GM23338 (cell line): Measurements from ENCODE around the gene ANKS1B. TPM values are rescaled to one million over a fixed set of nuclear protein-coding genes. Genes with fewer than 3 reads are reported as not detected.

Experiments used
- ATAC-seq: fragments of 200-7000 bp; cut with Tn5 transposase; 3 replicates; pipeline ENCODE4 v1.9.1; 2020
- DNase-seq: peaks from one replicate; pipeline ENCODE4 v3.0.0-alpha.2; 2015; ENCODE audit warnings: low spot score
- H2AFZ ChIP-seq: fragments of 200-600 bp; sonication (generic); 2 replicates; pipeline ENCODE4 v1.8.0; 2016; ENCODE audit warnings: antibody characterized with exemption, mild to moderate bottlenecking, moderate library complexity
- H3F3A ChIP-seq: fragments of 200-600 bp; sonication (generic); replicated peaks from 2 replicates; pipeline ENCODE4 v1.8.0; 2017; ENCODE audit warnings: antibody characterized with exemption, mixed run types, low read depth
- H3K27ac ChIP-seq: fragments of 200-600 bp; sonication (generic); 2 replicates; pipeline ENCODE4 v1.6.1; 2016; ENCODE audit warnings: low read depth
- H3K27me3 ChIP-seq: fragments of 200-600 bp; sonication (generic); 2 replicates; pipeline ENCODE4 v1.8.0; 2016; ENCODE audit warnings: mild to moderate bottlenecking, mixed run types, moderate library complexity; ENCODE audit not compliant: insufficient read depth
- H3K36me3 ChIP-seq: fragments of 200-600 bp; sonication (generic); 2 replicates; pipeline ENCODE4 v1.8.0; 2016; ENCODE audit warnings: mild to moderate bottlenecking; ENCODE audit not compliant: insufficient read depth
- H3K4me1 ChIP-seq: fragments of 200-600 bp; sonication (generic); 2 replicates; pipeline ENCODE4 v1.8.0; 2016; ENCODE audit warnings: mild to moderate bottlenecking, moderate library complexity; ENCODE audit not compliant: insufficient read depth
- H3K4me2 ChIP-seq: fragments of 200-600 bp; sonication (generic); 2 replicates; pipeline ENCODE4 v1.7.1; 2017; ENCODE audit warnings: mixed run types
- H3K4me3 ChIP-seq: fragments of 200-600 bp; sonication (generic); 2 replicates; pipeline ENCODE4 v1.6.1; 2016; ENCODE audit warnings: mixed run types
- H3K79me2 ChIP-seq: fragments of 200-600 bp; sonication (generic); replicated peaks from 2 replicates; pipeline ENCODE4 v1.8.0; 2017; ENCODE audit warnings: mild to moderate bottlenecking; ENCODE audit not compliant: insufficient read depth
- H3K9me2 ChIP-seq: fragments of 200-600 bp; sonication (generic); 2 replicates; pipeline ENCODE4 v1.8.0; 2017; ENCODE audit not compliant: insufficient read depth
- H4K20me1 ChIP-seq: fragments of 200-600 bp; sonication (generic); replicated peaks from 2 replicates; pipeline ENCODE4 v1.8.0; 2017; ENCODE audit warnings: mild to moderate bottlenecking; ENCODE audit not compliant: insufficient read depth
- H3K27ac Mint-ChIP-seq: 2 replicates; pipeline ENCODE4 v1.8.0; 2020; ENCODE audit warnings: inconsistent platforms, mild to moderate bottlenecking, moderate library complexity, mixed read lengths
- H3K27me3 Mint-ChIP-seq: 3 replicates; pipeline ENCODE4 v1.8.0; 2022; ENCODE audit warnings: low read depth, mild to moderate bottlenecking, moderate library complexity, mixed read lengths, inconsistent platforms; ENCODE audit not compliant: insufficient read depth, poor library complexity
- H3K36me3 Mint-ChIP-seq: 3 replicates; pipeline ENCODE4 v1.8.0; 2021; ENCODE audit warnings: low read depth, mild to moderate bottlenecking, inconsistent platforms, moderate library complexity, mixed read lengths
- H3K4me1 Mint-ChIP-seq: 3 replicates; pipeline ENCODE4 v1.8.0; 2020; ENCODE audit warnings: mild to moderate bottlenecking, inconsistent platforms, mixed read lengths
- H3K4me3 Mint-ChIP-seq: 3 replicates; pipeline ENCODE4 v1.8.0; 2021; ENCODE audit warnings: moderate library complexity, mild to moderate bottlenecking, inconsistent platforms, mixed read lengths
- H3K9me3 Mint-ChIP-seq: 3 replicates; pipeline ENCODE4 v1.8.0; 2020; ENCODE audit warnings: moderate library complexity, mild to moderate bottlenecking, inconsistent platforms, mixed read lengths
- CREB1 ChIP-seq: fragments of 250-450 bp; sonication (Bioruptor Pico); IDR thresholded peaks from 2 replicates; pipeline ENCODE4 v1.5.0; 2020; ENCODE audit warnings: low read depth, mild to moderate bottlenecking, moderate library complexity
- CTCF ChIP-seq, 2 experiments: fragments of 200-600 bp in 1 of 2; sonication (generic) in 1 of 2; conservative IDR thresholded peaks; 2 replicates each; pipeline versions ENCODE4 v1.5.1 to v1.6.1; 2016 to 2017; ENCODE audit warnings: antibody characterized with exemption in 2 of 2, low read depth in 2 of 2, mild to moderate bottlenecking in 2 of 2, moderate library complexity in 1 of 2
- ETS1 ChIP-seq: IDR thresholded peaks from 2 replicates; pipeline ENCODE4 v1.6.1; 2016; ENCODE audit warnings: antibody characterized with exemption
- EZH2 ChIP-seq: fragments of 200-600 bp; sonication (generic); IDR thresholded peaks from one replicate; pipeline ENCODE4 v1.8.0; 2017; ENCODE audit warnings: antibody characterized with exemption, mild to moderate bottlenecking, low read depth; ENCODE audit not compliant: unreplicated experiment
- EZH2phosphoT487 ChIP-seq: fragments of 200-600 bp; sonication (generic); IDR thresholded peaks from one replicate; pipeline ENCODE4 v1.8.1; 2018; ENCODE audit warnings: antibody characterized with exemption; ENCODE audit not compliant: unreplicated experiment
- JUNB ChIP-seq: IDR thresholded peaks from one replicate; pipeline ENCODE4 v1.6.1; 2016; ENCODE audit warnings: antibody characterized with exemption; ENCODE audit not compliant: unreplicated experiment
- NANOG ChIP-seq: IDR thresholded peaks from 2 replicates; pipeline ENCODE4 v1.6.1; 2016; ENCODE audit warnings: antibody characterized with exemption, borderline replicate concordance
- POLR2AphosphoS5 ChIP-seq: IDR thresholded peaks from 2 replicates; pipeline ENCODE4 v1.6.1; 2016; ENCODE audit warnings: antibody characterized with exemption, low read depth
- REST ChIP-seq: IDR thresholded peaks from one replicate; pipeline ENCODE4 v1.6.1; 2018; ENCODE audit warnings: antibody characterized with exemption; ENCODE audit not compliant: unreplicated experiment
- STAT1 ChIP-seq: IDR thresholded peaks from one replicate; pipeline ENCODE4 v1.6.1; 2016; ENCODE audit warnings: antibody characterized with exemption; ENCODE audit not compliant: unreplicated experiment
- ZNF114 ChIP-seq: fragments of 250-450 bp; sonication (Bioruptor Pico); IDR thresholded peaks from 2 replicates; pipeline ENCODE4 v1.5.0; 2020; ENCODE audit warnings: mild to moderate bottlenecking, moderate library complexity
- ZNF331 ChIP-seq: fragments of 250-450 bp; sonication (Bioruptor Pico); IDR thresholded peaks from 2 replicates; pipeline ENCODE4 v1.5.0; 2020; ENCODE audit warnings: low read depth, mild to moderate bottlenecking, moderate library complexity
- ZNF462 ChIP-seq: fragments of 250-450 bp; sonication (Bioruptor Pico); IDR thresholded peaks from 2 replicates; pipeline ENCODE4 v1.5.0; 2020; ENCODE audit warnings: mild to moderate bottlenecking, moderate library complexity
- polyA plus RNA-seq: library from polyadenylated mRNA; unstranded; fragments of >200 nt; fragmentation: Nextera tagmentation; extraction: Ambion mirVana; gene quantifications from 2 replicates; pipeline ENCODE4 v1.2.1, GENCODE V29; 2016
- total RNA-seq: library from RNA; depleted of rRNA; stranded (reverse); fragments of >200 nt; shearing (Covaris generic); gene quantifications from 2 replicates; pipeline ENCODE4 v1.2.3, GENCODE V29; 2014

Gene ANKS1B
- total and polyA plus RNA-seq, 2 experiments from 2014 or later: 4.3 to 5.8 TPM

GRCh38 chr12:99170461-99170860 lies 814.3 kb downstream of the ANKS1B start:
- no peaks in the 10 kb centered on the region for H3K36me3 Mint-ChIP-seq
- ATAC-seq: no peak

More at GRCh38 chr12:99170461-99170860, 814.3 kb downstream of the ANKS1B start:
- no peaks in the 10 kb centered on the region for H4K20me1 ChIP-seq
- no peak overlapping the region for H2AFZ ChIP-seq
- H3K9me2 ChIP-seq: no peaks in the 10 kb centered on the region
- no peak overlapping the region for H3K4me2 ChIP-seq
- H3K4me3 ChIP-seq: no peak overlapping the region
- H3K27me3 ChIP-seq: no peaks in the 10 kb centered on the region
- Mint-ChIP-seq H3K27ac (no peak overlapping the region), H3K4me1 (peaks cover 9% of the 10 kb centered on the region), H3K4me3 (no peak overlapping the region), H3K27me3 (no peaks in the 10 kb centered on the region), H3K9me3 (no peaks in the 10 kb centered on the region)
- no peaks in the 10 kb centered on the region for H3F3A ChIP-seq
- no peak for DNase-seq
- 0 out of 2 replicates have a peak, but pooled peaks cover 8% of the 10 kb centered on the region for H3K4me1 ChIP-seq
- H3K36me3 ChIP-seq: no peaks in the 10 kb centered on the region
- H3K79me2 ChIP-seq: no peaks in the 10 kb centered on the region
- TF ChIP-seq ZNF114 (CRISPR knock-in tag): no peak
- no peak for TF ChIP-seq EZH2phosphoT487
- TF ChIP-seq ETS1: no peak
- no peak for TF ChIP-seq POLR2AphosphoS5
- TF ChIP-seq JUNB: no peak
- TF ChIP-seq CREB1 (CRISPR knock-in tag): no peak
- TF ChIP-seq ZNF331 (CRISPR knock-in tag): no peak
- TF ChIP-seq ZNF462 (CRISPR knock-in tag): no peak
- TF ChIP-seq CTCF (conservative IDR thresholded peaks at IDR 0.05; ENCODE audit: low read depth in 2 of 2): no peak
- no peak for TF ChIP-seq EZH2
- no peak for TF ChIP-seq NANOG
- TF ChIP-seq STAT1: no peak
- TF ChIP-seq REST: no peak
- H3K27ac ChIP-seq: no peak overlapping the region
